H9 (cell line): ENCODE measurements around the gene OMP. TPM values are rescaled to one million over a fixed set of nuclear protein-coding genes. Genes with fewer than 3 reads are reported as not detected.

Experiments
- DNase-seq: peaks from one replicate; pipeline ENCODE4 v3.0.0-alpha.2; 2017
- H2AFZ ChIP-seq: one replicate; pipeline ENCODE4 v1.6.1; 2013; ENCODE audit warnings: mild to moderate bottlenecking, low read length, control low read depth, moderate library complexity
- H2AK5ac ChIP-seq: 2 replicates; pipeline ENCODE4 v1.6.1; 2013; ENCODE audit warnings: low read length, control low read depth, mixed read lengths; ENCODE audit not compliant: insufficient read length
- H2BK120ac ChIP-seq: one replicate; pipeline ENCODE4 v1.6.1; 2013; ENCODE audit warnings: low read depth, mild to moderate bottlenecking, low read length, control low read depth, inconsistent platforms; ENCODE audit not compliant: poor library complexity, severe bottlenecking
- H2BK12ac ChIP-seq: 2 replicates; pipeline ENCODE4 v1.6.1; 2013; ENCODE audit warnings: low read length, control low read depth, mixed read lengths, low read depth; ENCODE audit not compliant: insufficient read length
- H2BK15ac ChIP-seq: 2 replicates; pipeline ENCODE4 v1.6.1; 2013; ENCODE audit warnings: low read depth, low read length, control low read depth
- H2BK20ac ChIP-seq: one replicate; pipeline ENCODE4 v1.6.1; 2013; ENCODE audit warnings: low read depth, mild to moderate bottlenecking, low read length, control low read depth, inconsistent platforms; ENCODE audit not compliant: poor library complexity, severe bottlenecking
- H2BK5ac ChIP-seq: 2 replicates; pipeline ENCODE4 v1.6.1; 2013; ENCODE audit warnings: low read length, control low read depth, mixed read lengths; ENCODE audit not compliant: insufficient read length
- H3K14ac ChIP-seq: 2 replicates; pipeline ENCODE4 v1.6.1; 2013; ENCODE audit warnings: low read length, control low read depth; ENCODE audit not compliant: insufficient read depth
- H3K18ac ChIP-seq: 2 replicates; pipeline ENCODE4 v1.6.1; 2013; ENCODE audit warnings: low read depth, mild to moderate bottlenecking, mixed read lengths, low read length, control low read depth; ENCODE audit not compliant: insufficient read length
- H3K23ac ChIP-seq: 2 replicates; pipeline ENCODE4 v1.6.1; 2013; ENCODE audit warnings: low read length, control low read depth, mixed read lengths, low read depth; ENCODE audit not compliant: insufficient read length
- H3K23me2 ChIP-seq: 2 replicates; pipeline ENCODE4 v1.6.1; 2013; ENCODE audit warnings: low read depth, mild to moderate bottlenecking, mixed read lengths, low read length, control low read depth; ENCODE audit not compliant: insufficient read length, poor library complexity, severe bottlenecking
- H3K27ac ChIP-seq: 2 replicates; pipeline ENCODE4 v1.5.1; 2013; ENCODE audit warnings: low read length, control low read depth, mixed read lengths, low read depth; ENCODE audit not compliant: insufficient read length
- H3K27me3 ChIP-seq: 2 replicates; pipeline ENCODE4 v1.6.1; 2013; ENCODE audit warnings: low read length, control low read depth, inconsistent platforms; ENCODE audit not compliant: insufficient read depth
- H3K4ac ChIP-seq: 2 replicates; pipeline ENCODE4 v1.6.1; 2013; ENCODE audit warnings: low read depth, mild to moderate bottlenecking, control low read depth, inconsistent platforms, low read length, moderate library complexity
- H3K4me1 ChIP-seq: 2 replicates; pipeline ENCODE4 v1.6.1; 2013; ENCODE audit warnings: low read length, control low read depth, inconsistent platforms; ENCODE audit not compliant: insufficient read depth
- H3K4me2 ChIP-seq: 2 replicates; pipeline ENCODE4 v1.6.1; 2013; ENCODE audit warnings: low read length, control low read depth, mixed read lengths; ENCODE audit not compliant: insufficient read length, insufficient read depth
- H3K56ac ChIP-seq: 2 replicates; pipeline ENCODE4 v1.6.1; 2013; ENCODE audit warnings: low read depth, mild to moderate bottlenecking, mixed read lengths, low read length, control low read depth; ENCODE audit not compliant: insufficient read length
- H3K79me1 ChIP-seq: 2 replicates; pipeline ENCODE4 v1.6.1; 2013; ENCODE audit warnings: low read depth, mild to moderate bottlenecking, moderate library complexity, low read length, control low read depth, inconsistent platforms; ENCODE audit not compliant: insufficient read depth, poor library complexity, severe bottlenecking
- H3K79me2 ChIP-seq: 2 replicates; pipeline ENCODE4 v1.6.1; 2013; ENCODE audit warnings: low read length, control low read depth, inconsistent platforms; ENCODE audit not compliant: insufficient read depth
- H3K9ac ChIP-seq: 2 replicates; pipeline ENCODE4 v1.6.1; 2013; ENCODE audit warnings: low read length, control low read depth, mixed read lengths; ENCODE audit not compliant: insufficient read length; ENCODE audit errors: extremely low read depth
- H3K9me3 ChIP-seq: one replicate; pipeline ENCODE4 v1.6.1; 2013; ENCODE audit warnings: low read depth, low read length, inconsistent platforms; ENCODE audit not compliant: control insufficient read depth
- H3T11ph ChIP-seq: one replicate; pipeline ENCODE4 v1.6.1; 2013; ENCODE audit warnings: mild to moderate bottlenecking, low read length, control low read depth, inconsistent platforms
- H4K20me1 ChIP-seq: one replicate; pipeline ENCODE4 v1.6.1; 2013; ENCODE audit not compliant: control insufficient read depth, insufficient read length, insufficient read depth
- H4K5ac ChIP-seq: 2 replicates; pipeline ENCODE4 v1.6.1; 2013; ENCODE audit warnings: low read depth, mild to moderate bottlenecking, mixed read lengths, low read length, control low read depth; ENCODE audit not compliant: insufficient read length
- H4K8ac ChIP-seq: replicated peaks from 2 replicates; pipeline ENCODE4 v1.6.1; 2013; ENCODE audit warnings: low read length, control low read depth, mixed read lengths, low read depth; ENCODE audit not compliant: insufficient read length
- H4K91ac ChIP-seq: 2 replicates; pipeline ENCODE4 v1.6.1; 2013; ENCODE audit warnings: low read depth, mild to moderate bottlenecking, moderate library complexity, mixed read lengths, low read length, control low read depth; ENCODE audit not compliant: insufficient read length
- H3K27ac Mint-ChIP-seq, 3 experiments: 2 replicates in 2 of 3; 3 replicates in 1 of 3; pipeline ENCODE4 v1.8.0; 2020 to 2021; ENCODE audit warnings: mixed read lengths in 3 of 3, mild to moderate bottlenecking in 1 of 3, moderate library complexity in 1 of 3
- H3K27me3 Mint-ChIP-seq: 2 replicates; pipeline ENCODE4 v1.8.0; 2021; ENCODE audit warnings: low read depth, mild to moderate bottlenecking, moderate library complexity, mixed read lengths
- H3K36me3 Mint-ChIP-seq, 3 experiments: 2 replicates in 2 of 3; 3 replicates in 1 of 3; pipeline ENCODE4 v1.8.0; 2020 to 2021; ENCODE audit warnings: low read depth in 3 of 3, mixed read lengths in 3 of 3; ENCODE audit not compliant: insufficient read depth in 1 of 3
- H3K4me1 Mint-ChIP-seq, 2 experiments: 2 replicates each; pipeline ENCODE4 v1.8.0; 2020; ENCODE audit warnings: mixed read lengths in 2 of 2
- H3K4me3 Mint-ChIP-seq, 2 experiments: 2 replicates in 1 of 2; 3 replicates in 1 of 2; pipeline ENCODE4 v1.8.0; 2020 to 2021; ENCODE audit warnings: mild to moderate bottlenecking in 2 of 2, mixed read lengths in 2 of 2, moderate library complexity in 1 of 2
- H3K9me3 Mint-ChIP-seq, 2 experiments: 2 replicates in 1 of 2; 3 replicates in 1 of 2; pipeline ENCODE4 v1.8.0; 2020; ENCODE audit warnings: mild to moderate bottlenecking in 2 of 2, mixed read lengths in 2 of 2, moderate library complexity in 1 of 2
- WGBS: extraction: QIAGEN DNeasy Blood & Tissue Kit; methylation state at CpG from one replicate; pipeline ENCODE4 v1.1.7; 2013; ENCODE audit warnings: missing lambda C conversion rate, low lambda C conversion rate, mixed read lengths; ENCODE audit not compliant: insufficient read length; ENCODE audit errors: extremely low coverage; 5-methylcytosine and 5-hydroxymethylcytosine counted together
- total RNA-seq: library from RNA; stranded (reverse); gene quantifications from 2 replicates; pipeline ENCODE4 v1.2.1, GENCODE V29; 2021
- TF ChIP-seq, protein P1 (sequence below): fragments of 200-600 bp; sonication (generic); conservative IDR thresholded peaks from 3 replicates; pipeline ENCODE4 v1.8.0; 2021; ENCODE audit warnings: antibody characterized with exemption, mild to moderate bottlenecking

OMP gene
- total RNA-seq, 1 experiment from 2014 or later, result not detected

GRCh38 chr11:77089004-77089545 is 13.6 kb upstream of the OMP start:
- whole genome bisulfite sequencing, result no CpG with 5 or more reads among the region's 3 CpGs
- Histone ChIP-seq H3K79me1 (no peaks in the 10 kb centered on the region), H3K23me2 (no peaks in the 10 kb centered on the region), H2AFZ (no peak overlapping the region), H3T11ph (no peak overlapping the region), H2BK120ac (no peak overlapping the region), H4K5ac (no peak overlapping the region), H4K91ac (no peak overlapping the region), H2BK20ac (no peak overlapping the region), H3K9me3 (no peaks in the 10 kb centered on the region), H2BK15ac (no peak overlapping the region), H2BK12ac (no peak overlapping the region), H4K20me1 (no peaks in the 10 kb centered on the region), H3K4ac (no peak overlapping the region), H2BK5ac (no peak overlapping the region), H3K4me1 (no peaks in the 10 kb centered on the region), H3K23ac (no peak overlapping the region), H3K79me2 (no peaks in the 10 kb centered on the region), H3K4me2 (no peak overlapping the region), H3K14ac (no peak overlapping the region), H3K9ac (no peak overlapping the region), H3K27ac (no peak overlapping the region), H3K18ac (no peak overlapping the region), H3K56ac (no peak overlapping the region), H2AK5ac (no peak overlapping the region), H4K8ac (no peak overlapping the region), H3K27me3 (no peaks in the 10 kb centered on the region)
- Mint-ChIP-seq H3K9me3 (no peaks in the 10 kb centered on the region), H3K4me3 (no peak overlapping the region), H3K27me3 (no peaks in the 10 kb centered on the region), H3K27ac (no peak overlapping the region; a peak in 1 of 7 replicates), H3K4me1 (peaks cover 6 to 11% of the 10 kb centered on the region in 2 experiments), H3K36me3 (no peaks in the 10 kb centered on the region; a peak in 2 of 7 replicates)
- TF ChIP-seq, protein P1, sequence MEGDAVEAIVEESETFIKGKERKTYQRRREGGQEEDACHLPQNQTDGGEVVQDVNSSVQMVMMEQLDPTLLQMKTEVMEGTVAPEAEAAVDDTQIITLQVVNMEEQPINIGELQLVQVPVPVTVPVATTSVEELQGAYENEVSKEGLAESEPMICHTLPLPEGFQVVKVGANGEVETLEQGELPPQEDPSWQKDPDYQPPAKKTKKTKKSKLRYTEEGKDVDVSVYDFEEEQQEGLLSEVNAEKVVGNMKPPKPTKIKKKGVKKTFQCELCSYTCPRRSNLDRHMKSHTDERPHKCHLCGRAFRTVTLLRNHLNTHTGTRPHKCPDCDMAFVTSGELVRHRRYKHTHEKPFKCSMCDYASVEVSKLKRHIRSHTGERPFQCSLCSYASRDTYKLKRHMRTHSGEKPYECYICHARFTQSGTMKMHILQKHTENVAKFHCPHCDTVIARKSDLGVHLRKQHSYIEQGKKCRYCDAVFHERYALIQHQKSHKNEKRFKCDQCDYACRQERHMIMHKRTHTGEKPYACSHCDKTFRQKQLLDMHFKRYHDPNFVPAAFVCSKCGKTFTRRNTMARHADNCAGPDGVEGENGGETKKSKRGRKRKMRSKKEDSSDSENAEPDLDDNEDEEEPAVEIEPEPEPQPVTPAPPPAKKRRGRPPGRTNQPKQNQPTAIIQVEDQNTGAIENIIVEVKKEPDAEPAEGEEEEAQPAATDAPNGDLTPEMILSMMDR, result no peak
- DNase-seq, result no peak
